IPS DF 4.7 (cell line): ENCODE measurements around the gene RASGRP4.
"Not testable (repeated sequence)": the region's sequence is repeated elsewhere in the genome, so short reads cannot be mapped to it uniquely, and the experiment has no call there.

Experiments used
- DNase-seq: peaks from one replicate; pipeline ENCODE4 v3.0.0-alpha.2; 2013; ENCODE audit warnings: low spot score; ENCODE audit errors: extremely low read depth

RASGRP4 gene

GRCh38 chr19:38374332-38375097 lies 51.5 kb downstream of the RASGRP4 start, which contains the start of gene PSMD8:
Gene PSMD8 (plus strand): TSS chr19:38374571. CDS start chr19:38374602, 31 bp downstream.
- peak; percentile 98 for DNase-seq

DNA sequence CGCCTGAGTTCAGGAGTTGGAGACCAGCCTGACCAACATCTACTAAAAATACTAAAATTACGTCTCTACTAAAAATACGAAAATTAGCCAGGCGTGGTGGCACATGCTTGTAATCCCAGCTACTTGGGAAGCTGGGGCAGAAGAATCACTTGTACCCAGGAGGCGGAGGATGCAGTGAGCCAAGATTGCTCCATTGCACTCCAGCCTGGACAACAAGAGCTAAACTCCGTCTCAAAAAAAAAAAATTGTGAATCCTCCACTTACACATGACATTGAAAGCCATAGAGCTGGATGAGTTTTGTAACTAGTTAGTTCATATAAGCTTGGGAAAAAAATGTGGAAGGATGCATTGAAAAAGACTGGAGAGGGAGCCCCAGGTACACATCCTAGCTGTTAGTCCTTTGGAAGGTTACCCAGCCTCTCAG lies 52.1 kb downstream of the RASGRP4 start:
- no peak for DNase-seq

- no peak for DNase-seq
These were observed 54.9 kb downstream of the RASGRP4 start for GRCh38 chr19:38371081-38371480.

DNA sequence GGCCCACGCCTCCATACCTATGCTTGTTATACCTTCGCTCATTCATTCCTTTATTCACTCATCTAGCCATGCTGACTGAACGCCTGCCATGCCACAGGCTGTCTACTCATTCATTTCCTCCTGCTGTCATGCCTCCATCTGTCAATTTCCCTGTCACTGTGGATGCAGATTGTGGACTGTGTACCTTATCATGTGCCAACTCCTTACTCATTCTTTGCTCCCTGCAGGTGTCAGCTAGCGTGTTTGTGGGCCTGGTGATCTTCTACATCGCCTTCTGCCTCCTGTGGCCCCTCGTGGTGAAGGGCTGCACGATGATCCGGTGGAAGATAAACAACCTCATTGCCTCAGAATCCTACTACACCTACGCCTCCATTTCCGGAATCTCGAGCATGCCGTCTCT lies 55.7 kb downstream of the RASGRP4 start:
- no peak for DNase-seq

DNA sequence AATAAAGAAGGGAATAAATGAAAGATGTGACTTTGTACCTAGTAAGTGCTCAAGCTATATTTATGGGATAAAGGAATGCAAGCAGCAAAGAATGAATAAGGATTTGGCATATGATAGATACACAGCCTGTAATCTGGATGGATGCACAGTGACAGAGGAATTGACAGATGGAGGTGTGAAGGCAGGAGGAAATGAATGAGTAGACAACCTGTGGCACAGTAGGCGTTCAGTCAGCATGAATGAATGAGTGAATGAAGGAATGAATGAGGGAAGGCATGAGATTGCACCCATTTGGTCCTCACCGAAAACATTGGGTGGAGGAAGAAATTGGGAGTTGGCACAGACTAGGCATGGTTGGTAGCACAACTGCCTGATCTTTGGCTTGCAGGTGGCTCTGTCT lies 56.4 kb downstream of the RASGRP4 start:
- no peak for DNase-seq

- no peak for DNase-seq
These were observed 59.0 kb downstream of the RASGRP4 start for GRCh38 chr19:38367041-38367440.

DNA sequence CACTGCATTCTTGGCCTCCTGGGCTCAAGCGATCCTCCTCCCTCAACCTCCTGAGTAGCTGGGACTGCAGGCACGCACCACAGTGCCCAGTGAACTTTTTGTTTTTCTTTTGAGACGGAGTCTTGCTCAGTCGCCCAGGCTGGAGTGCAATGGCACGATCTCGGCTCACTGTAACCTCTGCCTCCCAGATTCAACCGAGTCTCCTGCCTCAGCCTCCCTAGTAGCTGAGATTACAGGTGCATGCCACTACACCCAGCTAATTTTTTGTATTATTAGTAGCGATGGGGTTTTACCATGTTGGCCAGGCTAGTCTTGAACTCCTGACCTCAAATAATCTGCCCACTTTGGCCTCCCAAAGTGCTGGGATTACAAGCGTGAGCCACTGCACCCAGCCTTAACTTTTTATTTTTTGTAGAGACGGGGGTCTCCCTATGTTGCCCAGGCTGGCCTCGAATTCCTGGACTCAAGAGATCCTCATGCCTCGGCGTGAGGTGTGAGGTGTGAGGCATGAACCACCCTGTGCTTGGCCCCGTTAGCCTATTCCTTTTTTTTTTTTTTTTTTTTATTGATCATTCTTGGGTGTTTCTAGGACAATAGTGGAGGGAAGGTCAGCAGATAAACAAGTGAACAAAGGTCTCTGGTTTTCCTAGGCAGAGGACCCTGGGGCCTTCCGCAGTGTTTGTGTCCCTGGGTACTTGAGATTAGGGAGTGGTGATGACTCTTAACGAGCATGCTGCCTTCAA lies 62.9 kb downstream of the RASGRP4 start:
- DNase-seq: not testable (repeated sequence)

- peak; percentile 44 for DNase-seq
These were observed 63.7 kb downstream of the RASGRP4 start for GRCh38 chr19:38362076-38362945.

- DNase-seq: no peak
These were observed 64.4 kb downstream of the RASGRP4 start for GRCh38 chr19:38361633-38362075.

DNA sequence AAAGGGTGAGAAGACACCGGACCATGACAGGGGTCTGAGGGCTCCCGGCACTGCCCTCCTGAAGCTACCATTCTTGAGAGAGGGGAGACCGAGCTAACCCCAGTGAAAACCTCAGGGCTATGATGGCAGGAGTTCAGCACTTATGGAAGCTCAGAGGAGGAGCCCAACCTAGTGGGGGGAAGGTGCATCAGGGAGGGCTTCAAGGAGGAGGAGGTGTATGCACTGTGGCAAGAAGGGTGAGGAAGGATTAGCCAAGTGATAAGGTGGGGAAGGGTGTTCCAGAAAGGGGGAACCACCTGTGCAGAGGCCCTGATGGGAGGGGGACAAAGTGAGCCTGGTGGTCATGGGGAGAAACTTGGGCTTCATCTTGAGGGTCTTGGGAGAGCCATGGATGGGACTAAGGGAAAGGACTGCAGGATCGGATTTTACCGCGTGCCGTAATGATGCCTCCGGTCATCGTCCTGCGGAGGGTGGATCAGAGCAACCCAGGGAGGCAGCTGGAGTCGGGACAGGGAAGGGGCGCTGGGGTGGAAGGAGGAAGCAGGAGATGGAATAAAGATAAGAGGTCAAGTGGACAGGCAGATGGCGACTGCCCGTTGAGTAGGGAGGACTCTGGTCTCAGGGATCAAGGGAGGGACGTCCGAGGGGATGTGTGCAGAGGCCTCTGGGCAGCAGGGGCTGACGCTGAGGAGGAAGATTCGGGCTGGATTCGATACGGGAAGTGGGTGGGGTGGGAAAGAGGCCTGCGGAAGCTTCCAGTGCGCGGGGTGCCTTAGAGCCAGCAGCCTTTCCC lies 65.0 kb downstream of the RASGRP4 start:
- no peak for DNase-seq

DNA sequence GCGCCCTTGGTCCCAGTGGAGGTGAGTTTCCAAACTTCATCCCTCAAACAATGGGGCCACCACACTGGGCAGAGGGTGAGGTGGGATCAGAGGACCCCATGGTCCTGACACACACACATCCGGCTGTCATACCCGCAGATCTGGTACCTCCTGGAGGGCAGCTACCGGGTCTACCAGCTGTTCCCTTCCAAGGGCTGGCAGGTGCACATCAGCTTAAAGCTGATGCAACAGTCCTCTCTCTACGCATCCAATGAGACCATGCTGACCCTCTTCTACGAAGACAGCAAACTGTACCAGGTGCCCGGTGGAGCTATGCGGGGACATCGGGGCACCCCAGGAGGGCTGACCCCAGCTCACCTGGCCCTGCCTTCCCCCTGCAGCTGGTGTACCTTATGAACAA lies 65.7 kb downstream of the RASGRP4 start:
- no peak for DNase-seq

- no peak for DNase-seq
These were observed 66.6 kb downstream of the RASGRP4 start for GRCh38 chr19:38359242-38360021.
